Left ventricle myocardium superior (tissue), 1 donor: ENCODE data around the gene STOM. TPM values are rescaled to one million over a fixed set of nuclear protein-coding genes. Genes with fewer than 3 reads are reported as not detected.
"Not testable (repeated sequence)": the region's sequence is repeated elsewhere in the genome, so short reads cannot be mapped to it uniquely, and the experiment has no call there.

Source experiments
- ATAC-seq: fragments of 200-7000 bp; cut with Tn5 transposase; one replicate; pipeline ENCODE4 v1.9.1; 2020; ENCODE audit warnings: mild to moderate bottlenecking, moderate library complexity
- DNase-seq: peaks from one replicate; pipeline ENCODE4 v3.0.0-alpha.2; 2020
- intact Hi-C: fragments of 100-400 bp; cut with micrococcal nuclease; formaldehyde crosslinking; loops from one replicate; pipeline ENCODE4 v1.11.0; 2022
- total RNA-seq: library from RNA; stranded (reverse); fragmentation: NEBNext Ultra II Directional; extraction: Animal tissue kit (Norgen Biotek cat#: 25700); gene quantifications from one replicate; pipeline ENCODE4 v1.2.1, GENCODE V29; 2021
- donor health status: DM: no; HTN: yes; CAD: no; lungs with severe emphysema.

The STOM gene
- total RNA-seq, 1 donor from 2014 or later: 153 TPM

DNA sequence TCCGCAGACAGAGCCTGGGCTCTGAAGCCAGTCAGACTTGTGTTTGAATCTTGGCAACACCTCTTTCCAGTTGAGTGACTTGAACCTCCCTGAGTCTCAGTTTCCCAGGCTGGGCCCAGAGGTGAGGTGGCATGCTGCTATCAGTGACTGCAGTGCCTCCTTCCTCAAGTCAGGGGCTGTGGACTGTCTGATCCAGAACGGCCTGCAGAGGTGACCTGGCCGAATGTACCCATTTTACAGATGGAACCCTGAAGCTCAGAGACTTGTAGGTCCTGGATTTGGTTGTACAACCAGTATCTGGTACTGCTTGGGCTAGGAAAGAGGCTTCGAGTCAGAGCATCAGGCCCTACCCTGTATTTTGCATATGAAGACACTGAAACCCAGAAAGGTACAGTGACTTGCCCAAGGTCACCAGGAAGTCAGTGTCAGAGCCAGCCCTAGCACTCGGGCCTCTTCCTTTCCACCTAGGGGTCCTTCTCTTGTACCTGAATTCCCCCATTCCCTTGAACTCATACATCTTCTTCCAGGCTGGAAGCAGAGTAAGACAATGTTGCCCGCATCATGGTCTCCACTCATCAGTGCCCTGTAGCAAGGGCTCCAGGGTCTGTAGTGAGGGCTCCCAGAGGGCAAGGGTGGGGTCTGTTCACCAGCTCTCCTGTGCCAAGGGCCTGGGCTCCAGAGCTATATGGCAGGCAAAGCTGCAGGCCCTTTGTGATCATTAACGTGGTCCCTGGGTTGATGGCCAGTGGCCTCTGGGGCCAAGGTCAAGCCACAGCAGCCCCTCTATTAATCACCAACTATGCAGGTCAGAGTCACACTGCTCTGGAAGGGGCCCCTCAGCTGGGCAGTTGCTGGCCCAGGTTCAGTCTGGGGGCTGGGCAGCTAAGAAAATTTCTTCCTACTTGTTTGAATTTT lies 73.6 kb downstream of the STOM start:
- ATAC-seq (no peak), DNase-seq (peak; percentile 27)
- intact Hi-C loops: no loop called here

DNA sequence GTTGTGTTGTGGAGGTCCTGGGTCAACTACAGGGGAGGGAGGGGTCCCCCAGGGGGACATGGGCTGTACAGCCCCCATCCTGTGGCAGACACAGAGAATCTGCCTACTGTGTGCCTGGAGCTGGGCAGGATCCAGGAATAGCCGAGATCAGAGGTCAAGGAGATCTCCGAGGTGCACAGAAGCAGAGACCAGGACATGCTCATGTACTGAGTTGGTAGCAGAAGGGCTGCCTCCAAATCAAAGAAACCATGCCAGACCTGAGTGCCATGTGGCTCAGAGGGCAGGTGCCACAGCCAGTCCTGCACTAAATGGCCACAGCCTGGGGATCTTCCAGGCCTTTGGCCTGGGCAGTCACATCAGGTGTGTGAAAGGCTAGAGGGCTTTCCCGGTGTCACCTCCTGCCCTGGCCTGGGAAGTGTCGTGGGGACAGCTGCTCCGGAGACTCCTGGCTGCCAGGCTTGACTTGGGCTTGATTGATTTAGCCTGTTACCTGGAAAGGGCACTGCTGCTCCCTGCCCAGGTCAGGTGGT lies 74.3 kb downstream of the STOM start:
- intact Hi-C loops: no loop called here
- ATAC-seq (no peak), DNase-seq (no peak)

DNA sequence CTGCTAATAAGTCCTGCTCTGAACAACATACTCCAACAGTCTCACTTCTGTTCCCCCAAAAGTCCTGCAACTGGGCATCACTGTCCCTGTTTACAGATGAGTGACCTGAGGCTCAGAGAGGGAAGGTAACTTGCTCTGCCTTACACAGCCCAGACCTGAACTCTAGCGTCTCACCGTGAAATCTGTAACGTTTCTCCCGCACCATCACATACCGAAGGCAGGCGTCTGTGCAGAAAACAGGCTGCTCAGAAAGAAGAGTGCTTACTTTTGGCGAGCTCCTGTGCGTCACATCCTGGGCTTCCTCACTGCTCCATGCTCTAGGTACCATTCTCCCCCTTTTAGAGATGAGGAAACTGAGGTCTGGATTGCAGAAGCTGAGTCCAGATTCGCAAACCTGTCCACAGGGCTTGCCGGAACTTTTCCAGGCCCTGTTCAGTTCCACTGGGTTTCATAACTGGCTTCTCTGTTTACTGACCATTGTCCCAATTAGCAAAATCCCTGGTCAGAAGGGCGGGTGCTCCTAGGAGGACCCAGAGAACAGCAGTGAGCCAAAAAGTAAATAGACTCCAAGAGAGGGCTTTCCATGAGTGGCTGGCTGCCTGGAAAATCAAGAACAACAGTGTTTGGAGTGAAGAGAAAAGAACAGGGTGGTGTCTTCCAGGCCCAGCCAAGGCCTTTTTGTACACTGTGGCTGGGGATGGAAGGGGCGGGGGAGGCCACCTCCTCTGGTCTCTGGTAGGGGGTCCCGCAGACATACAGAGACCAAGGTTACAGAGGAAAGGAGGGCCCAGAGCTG lies 75.0 kb downstream of the STOM start:
- intact Hi-C loops: no loop called here
- peak; percentile 66 for DNase-seq
- ATAC-seq: peak; percentile 60

DNA sequence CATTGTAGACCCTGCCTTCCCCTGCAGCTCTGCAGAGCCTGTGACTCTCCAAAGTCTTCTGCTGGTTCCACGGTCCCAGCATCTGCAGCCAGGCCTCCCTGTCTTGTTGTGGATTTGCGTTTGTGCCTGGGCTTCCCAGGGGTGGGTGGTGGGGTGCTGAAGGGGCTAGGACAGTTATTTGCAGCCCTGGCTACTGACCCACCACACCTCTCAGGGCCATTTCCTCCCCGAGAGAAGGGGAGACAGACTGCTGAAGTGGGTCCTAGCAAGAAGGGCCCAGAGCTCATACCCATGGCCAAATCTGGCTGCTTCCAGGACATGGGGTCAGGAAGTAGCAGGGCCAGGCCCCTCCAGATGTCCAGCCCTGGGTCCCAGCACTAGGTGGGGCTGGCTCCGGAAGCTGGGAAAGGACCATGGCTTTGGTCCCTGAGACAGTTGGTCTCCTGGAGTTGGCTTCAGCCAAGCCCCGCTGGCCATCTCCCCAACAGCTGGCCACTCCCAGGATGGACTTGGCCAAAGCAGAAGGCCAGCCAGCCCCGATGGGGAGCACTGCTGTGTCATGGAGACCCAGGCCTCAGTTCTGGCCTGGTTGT lies 75.8 kb downstream of the STOM start:
- ATAC-seq (peak; percentile 58), DNase-seq (peak; percentile 87)
- intact Hi-C loops: no loop called here

DNA sequence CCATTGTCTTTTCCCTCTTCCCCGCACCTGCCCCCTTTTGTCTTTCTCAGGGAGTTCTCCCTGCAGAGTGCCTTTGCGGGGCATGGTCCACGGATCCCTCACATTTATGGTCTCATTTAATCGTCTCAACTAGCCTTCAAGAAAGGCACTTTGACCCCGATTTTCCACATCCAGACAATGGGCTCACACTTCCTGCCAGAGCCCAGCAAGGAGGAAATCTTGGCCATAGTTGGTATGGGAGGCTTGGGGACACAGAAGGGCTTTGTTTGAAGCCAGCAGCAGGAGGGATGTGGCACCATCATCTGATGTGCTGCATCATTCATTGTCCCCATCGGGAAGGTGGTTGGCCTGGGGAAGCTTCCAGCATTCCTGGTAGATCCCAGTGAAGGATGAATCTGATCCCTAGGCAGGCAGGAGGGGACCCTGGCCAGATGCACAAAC lies 77.2 kb downstream of the STOM start:
- ATAC-seq (no peak), DNase-seq (no peak)
- intact Hi-C loops: no loop called here

DNA sequence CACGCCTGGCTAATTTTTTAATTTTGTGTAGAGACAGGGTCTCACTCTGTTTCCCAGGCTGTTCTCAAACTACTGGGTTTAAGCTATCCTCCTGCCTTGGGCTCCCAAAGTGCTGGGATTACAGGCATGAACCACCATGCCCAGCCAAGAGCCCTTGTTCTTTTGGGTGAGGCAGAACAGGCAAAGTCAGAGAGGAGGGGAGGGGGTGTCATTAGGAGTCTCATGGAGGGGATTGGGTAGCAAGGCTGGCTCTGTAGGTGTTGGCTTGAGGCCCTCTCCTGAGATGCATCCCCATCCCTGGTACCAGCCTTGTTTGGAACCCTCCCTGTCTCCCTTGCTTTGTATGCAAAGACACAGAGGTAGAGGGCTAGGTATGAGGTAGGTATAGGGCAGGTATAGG lies 78.0 kb downstream of the STOM start:
- ATAC-seq (no peak), DNase-seq (no peak)
- intact Hi-C loops: no loop called here

DNA sequence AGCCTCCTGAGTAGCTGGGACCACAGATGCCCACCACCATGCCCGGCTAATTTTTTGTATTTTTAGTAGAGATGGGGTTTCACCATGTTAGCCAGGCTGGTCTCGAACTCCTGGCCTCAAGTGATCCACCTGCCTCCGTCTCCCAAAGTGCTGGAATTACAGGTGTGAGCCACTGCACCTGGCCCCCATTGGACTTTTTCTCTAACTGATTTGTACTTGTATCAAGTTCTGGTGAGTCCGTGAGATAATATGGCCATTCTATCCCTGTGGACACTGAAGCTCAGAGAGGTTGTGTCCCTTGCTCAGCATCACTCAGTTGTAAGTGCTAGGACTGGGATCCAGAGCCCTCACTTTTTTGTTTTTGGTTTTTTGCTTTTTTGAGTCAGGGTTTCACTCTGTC lies 78.5 kb downstream of the STOM start:
- DNase-seq, ATAC-seq, intact Hi-C loops: not testable (repeated sequence)

DNA sequence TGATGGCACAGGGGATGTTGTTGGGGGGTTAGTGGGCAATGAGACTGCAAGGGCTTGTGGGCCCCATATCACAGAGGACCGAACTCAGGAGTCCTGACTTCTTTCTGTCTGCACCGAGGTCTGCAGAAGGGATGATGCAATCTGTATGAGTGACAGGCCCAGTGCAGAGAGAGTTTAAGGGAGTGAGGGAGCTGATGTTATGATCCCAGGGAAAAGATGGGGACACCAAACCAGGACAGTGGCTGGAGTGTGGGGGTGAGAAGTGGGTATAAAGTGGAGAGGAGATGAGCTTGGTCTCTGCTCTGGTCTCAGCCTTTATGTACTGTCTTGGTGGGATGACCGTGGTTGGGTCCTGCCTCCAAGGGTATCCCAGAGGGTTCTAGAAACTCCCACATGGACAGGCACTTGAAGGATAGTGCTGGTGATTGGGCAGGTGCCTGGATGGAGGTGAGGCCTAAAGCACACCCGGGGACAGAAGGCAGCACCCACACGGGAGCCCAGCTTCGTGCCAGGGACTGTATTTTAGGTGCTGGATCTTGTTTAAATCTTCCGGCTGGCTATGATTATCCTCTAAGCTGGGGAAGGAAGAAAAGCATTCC lies 80.2 kb downstream of the STOM start:
- ATAC-seq: no peak
- DNase-seq: no peak
- intact Hi-C loops: no loop called here

DNA sequence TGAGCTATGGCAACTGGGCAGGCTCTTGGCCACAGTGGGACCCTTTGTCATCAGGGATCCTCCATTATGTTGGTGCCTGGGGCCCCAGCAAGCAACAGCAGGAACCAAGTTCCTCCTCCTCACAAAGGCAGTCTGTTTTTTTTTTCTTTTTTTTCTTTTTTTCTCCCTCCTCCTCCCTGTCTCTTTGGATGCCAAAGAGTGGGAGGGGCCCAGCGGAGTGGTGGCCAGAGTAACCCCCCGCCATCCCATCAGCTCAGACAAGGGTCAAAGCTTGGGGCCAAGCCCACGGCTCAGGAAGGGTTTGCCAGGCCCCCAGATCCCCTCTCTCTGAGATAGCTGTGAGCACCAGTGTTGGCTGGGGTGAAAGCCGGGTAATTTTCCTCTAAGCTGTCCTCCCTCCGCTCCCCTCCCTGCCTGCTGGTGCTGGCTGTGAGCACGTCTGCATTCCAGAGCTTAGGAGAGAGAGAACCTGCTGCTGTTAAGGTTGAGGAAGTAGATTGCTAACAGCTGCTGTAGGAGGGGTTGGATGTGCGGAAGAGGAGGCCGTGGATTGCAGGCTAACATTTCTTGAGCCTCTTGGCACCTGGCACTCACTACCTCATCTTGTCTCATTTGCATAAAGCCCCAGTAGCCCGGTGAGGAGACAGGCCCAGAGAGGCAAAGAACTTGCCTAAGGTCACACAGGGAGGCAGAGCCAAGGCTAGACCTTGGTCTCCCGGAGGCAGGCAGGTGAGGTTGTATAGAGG lies 80.9 kb downstream of the STOM start:
- peak; percentile 85 for DNase-seq
- intact Hi-C loops: no loop called here
- peak; percentile 42 for ATAC-seq

Other genes with a start within 250 kb of the STOM start
- 57.7 TPM for gene RAB14, start 168.4 kb downstream of the STOM start, total RNA-seq
- 717 TPM for gene GSN, start 102.1 kb downstream of the STOM start, total RNA-seq
- 28.3 TPM for gene GGTA1, start 129.6 kb upstream of the STOM start, total RNA-seq